ENCODE data around the gene RAF1.
A peak's percentile ranks its signal among the peaks of the same experiment; 100 is the strongest.
"Not testable (repeated sequence)": the region's sequence is repeated elsewhere in the genome, so short reads cannot be mapped to it uniquely, and the experiment has no call there.

RAF1 gene

GRCh38 chr3:12679468-12679867 lies 15.6 kb upstream of the RAF1 start:
- no peak overlapping the region for H3K27ac ChIP-seq (ENCODE audit: insufficient read depth, low read depth, low read length, poor library complexity, severe bottlenecking)
- no peak overlapping the region for H3K4me3 ChIP-seq (ENCODE audit: insufficient read depth, low read depth, low read length)
- WGBS, 2 experiments: 88 to 96% methylated on average over 6 of the region's 6 CpGs
- no peaks in the 10 kb centered on the region for H3K9me3 ChIP-seq (ENCODE audit: control insufficient read depth, low read length)
- no peaks in the 10 kb centered on the region for H3K36me3 ChIP-seq (ENCODE audit: control insufficient read depth, insufficient read depth, low read length)
- H3K27me3 ChIP-seq (ENCODE audit: control insufficient read depth, insufficient read depth, low read length, poor library complexity, severe bottlenecking): no peaks in the 10 kb centered on the region
- H3K4me1 ChIP-seq (ENCODE audit: control insufficient read depth, insufficient read depth, low read length): no peaks in the 10 kb centered on the region

- H3K4me3 ChIP-seq (ENCODE audit: insufficient read depth, low read depth, low read length): no peak overlapping the region
- 88% methylated on average over 6 of the region's 6 CpGs for WGBS, 2 experiments
- H3K27ac ChIP-seq (ENCODE audit: insufficient read depth, low read depth, low read length, poor library complexity, severe bottlenecking): no peak overlapping the region
- H3K9me3 ChIP-seq (ENCODE audit: control insufficient read depth, low read length): no peaks in the 10 kb centered on the region
- no peaks in the 10 kb centered on the region for H3K36me3 ChIP-seq (ENCODE audit: control insufficient read depth, insufficient read depth, low read length)
- H3K27me3 ChIP-seq (ENCODE audit: control insufficient read depth, insufficient read depth, low read length, poor library complexity, severe bottlenecking): no peaks in the 10 kb centered on the region
- no peaks in the 10 kb centered on the region for H3K4me1 ChIP-seq (ENCODE audit: control insufficient read depth, insufficient read depth, low read length)
Measured at GRCh38 chr3:12677616-12678015, 13.7 kb upstream of the RAF1 start.

- Histone ChIP-seq H3K27ac (ENCODE audit: insufficient read depth, low read depth, low read length, poor library complexity, severe bottlenecking) (no peak overlapping the region), H3K27me3 (ENCODE audit: control insufficient read depth, insufficient read depth, low read length, poor library complexity, severe bottlenecking) (no peaks in the 10 kb centered on the region), H3K9me3 (ENCODE audit: control insufficient read depth, low read length) (no peaks in the 10 kb centered on the region), H3K4me3 (ENCODE audit: insufficient read depth, low read depth, low read length) (no peak overlapping the region), H3K36me3 (ENCODE audit: control insufficient read depth, insufficient read depth, low read length) (no peaks in the 10 kb centered on the region), H3K4me1 (ENCODE audit: control insufficient read depth, insufficient read depth, low read length) (no peaks in the 10 kb centered on the region)
- WGBS, 2 experiments: 91 to 92% methylated on average over 9 of the region's 9 CpGs
Measured at GRCh38 chr3:12675115-12675810, 11.3 kb upstream of the RAF1 start.

DNA sequence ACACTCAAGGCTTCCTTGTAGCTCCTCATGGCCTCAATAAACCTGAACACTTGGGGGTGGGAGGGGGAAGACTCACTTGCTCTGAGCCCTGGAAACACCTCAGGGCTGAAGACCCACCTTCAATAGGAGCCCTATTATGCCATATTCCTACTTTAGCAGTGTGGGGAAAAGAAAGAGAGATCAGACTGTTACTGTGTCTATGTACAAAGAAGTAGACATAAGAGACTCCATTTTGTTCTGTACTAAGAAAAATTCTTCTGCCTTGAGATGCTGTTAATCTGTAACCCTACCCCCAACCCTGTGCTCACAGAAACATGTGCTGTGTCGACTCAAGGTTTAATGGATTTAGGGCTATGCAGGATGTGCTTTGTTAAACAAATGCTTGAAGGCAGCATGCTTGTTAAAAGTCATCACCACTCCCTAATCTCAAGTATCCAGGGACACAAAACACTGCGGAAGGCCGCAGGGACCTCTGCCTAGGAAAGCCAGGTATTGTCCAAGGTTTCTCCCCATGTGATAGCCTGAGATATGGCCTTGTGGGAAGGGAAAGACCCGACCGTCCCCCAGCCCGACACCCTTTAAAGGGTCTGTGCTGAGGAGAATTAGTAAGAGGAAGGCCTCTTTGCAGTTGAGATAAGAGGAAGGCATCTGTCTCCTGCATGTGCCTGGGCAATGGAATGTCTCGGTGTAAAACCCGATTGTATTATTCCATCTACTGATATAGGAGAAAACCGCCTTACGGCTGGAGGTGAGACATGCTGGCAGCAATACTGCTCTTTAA lies 10.2 kb upstream of the RAF1 start:
- WGBS, 2 experiments: 66 to 71% methylated on average over 9 of the region's 10 CpGs
- not testable (repeated sequence) for H3K4me1 ChIP-seq (ENCODE audit: control insufficient read depth, insufficient read depth, low read length); H3K36me3 ChIP-seq (ENCODE audit: control insufficient read depth, insufficient read depth, low read length); H3K4me3 ChIP-seq (ENCODE audit: insufficient read depth, low read depth, low read length); H3K27me3 ChIP-seq (ENCODE audit: control insufficient read depth, insufficient read depth, low read length, poor library complexity, severe bottlenecking); H3K27ac ChIP-seq (ENCODE audit: insufficient read depth, low read depth, low read length, poor library complexity, severe bottlenecking); H3K9me3 ChIP-seq (ENCODE audit: control insufficient read depth, low read length)

DNA sequence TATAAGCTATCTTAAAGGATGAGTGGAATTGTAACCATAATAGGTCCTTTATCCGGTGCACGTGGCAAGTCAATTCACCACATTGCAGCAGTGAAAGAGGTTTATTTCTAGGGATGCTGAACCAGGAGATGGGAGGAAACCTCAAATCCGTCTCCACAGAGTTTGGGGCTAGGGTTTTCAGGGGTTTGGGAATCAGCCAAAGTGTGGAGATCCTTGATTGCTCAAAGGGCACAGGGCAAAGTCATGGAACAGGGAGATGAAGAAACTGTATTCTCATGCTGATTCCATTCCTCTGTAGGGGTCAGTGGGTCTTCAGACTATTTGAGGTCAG lies 7.2 kb upstream of the RAF1 start:
- no peaks in the 10 kb centered on the region for H3K4me1 ChIP-seq (ENCODE audit: control insufficient read depth, insufficient read depth, low read length)
- H3K27me3 ChIP-seq (ENCODE audit: control insufficient read depth, insufficient read depth, low read length, poor library complexity, severe bottlenecking): no peaks in the 10 kb centered on the region
- H3K27ac ChIP-seq (ENCODE audit: insufficient read depth, low read depth, low read length, poor library complexity, severe bottlenecking): no peak overlapping the region
- no peaks in the 10 kb centered on the region for H3K36me3 ChIP-seq (ENCODE audit: control insufficient read depth, insufficient read depth, low read length)
- no peak overlapping the region for H3K4me3 ChIP-seq (ENCODE audit: insufficient read depth, low read depth, low read length)
- H3K9me3 ChIP-seq (ENCODE audit: control insufficient read depth, low read length): no peaks in the 10 kb centered on the region
- WGBS, 2 experiments: 86 to 89% methylated on average over 3 of the region's 3 CpGs

DNA sequence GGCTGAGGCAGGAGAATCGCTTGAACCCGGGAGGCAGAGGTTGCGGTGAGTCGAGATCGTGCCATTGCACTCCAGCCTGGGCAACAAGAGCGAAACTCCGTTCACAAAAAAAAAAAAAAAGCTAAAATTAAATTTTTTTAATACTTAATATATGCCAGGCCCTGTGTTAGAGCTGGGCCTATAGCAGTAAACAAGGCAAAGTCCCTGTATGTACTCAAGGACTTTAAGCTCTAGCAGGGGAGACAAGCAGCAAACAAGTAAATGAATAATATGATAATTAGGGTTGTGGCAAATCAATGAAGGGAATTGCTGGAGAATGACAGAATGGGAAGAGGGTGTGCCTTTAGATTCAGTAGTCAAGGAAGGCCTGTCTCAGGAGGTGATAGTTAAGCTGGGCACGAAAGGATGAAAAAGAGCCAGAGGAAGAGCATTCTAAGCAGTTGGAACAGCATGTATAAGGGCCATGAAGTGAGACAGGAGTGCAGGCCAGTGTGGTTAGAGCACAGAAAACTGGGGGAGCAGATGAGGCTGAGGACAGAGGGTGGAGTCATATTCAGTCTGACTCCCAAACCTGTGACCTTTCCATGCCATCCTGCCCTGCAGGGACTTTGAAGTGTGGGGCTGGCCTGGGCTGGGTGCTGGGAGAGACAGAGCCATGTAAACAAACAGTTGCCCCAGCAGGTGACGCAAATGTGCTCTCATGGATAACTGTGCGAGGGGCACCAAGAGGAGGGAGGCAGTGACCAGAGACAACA lies 6.6 kb upstream of the RAF1 start:
- H3K27me3 ChIP-seq (ENCODE audit: control insufficient read depth, insufficient read depth, low read length, poor library complexity, severe bottlenecking): no peaks in the 10 kb centered on the region
- H3K36me3 ChIP-seq (ENCODE audit: control insufficient read depth, insufficient read depth, low read length): no peaks in the 10 kb centered on the region
- H3K4me1 ChIP-seq (ENCODE audit: control insufficient read depth, insufficient read depth, low read length): no peaks in the 10 kb centered on the region
- 84 to 87% methylated on average over 7 of the region's 10 CpGs for WGBS, 2 experiments
- H3K9me3 ChIP-seq (ENCODE audit: control insufficient read depth, low read length): no peaks in the 10 kb centered on the region
- H3K4me3 ChIP-seq (ENCODE audit: insufficient read depth, low read depth, low read length): no peak overlapping the region
- no peak overlapping the region for H3K27ac ChIP-seq (ENCODE audit: insufficient read depth, low read depth, low read length, poor library complexity, severe bottlenecking)

GRCh38 chr3:12663401-12663935 lies 449 bp downstream of the RAF1 start:
- Histone ChIP-seq H3K27ac (ENCODE audit: insufficient read depth, low read depth, low read length, poor library complexity, severe bottlenecking) (peak overlapping the region; percentile 95), H3K4me1 (ENCODE audit: control insufficient read depth, insufficient read depth, low read length) (no peaks in the 10 kb centered on the region), H3K36me3 (ENCODE audit: control insufficient read depth, insufficient read depth, low read length) (no peaks in the 10 kb centered on the region), H3K9me3 (ENCODE audit: control insufficient read depth, low read length) (no peaks in the 10 kb centered on the region), H3K4me3 (ENCODE audit: insufficient read depth, low read depth, low read length) (peak overlapping the region; percentile 92), H3K27me3 (ENCODE audit: control insufficient read depth, insufficient read depth, low read length, poor library complexity, severe bottlenecking) (no peaks in the 10 kb centered on the region)
- 0% methylated on average over 45 of the region's 45 CpGs for WGBS, 2 experiments

DNA sequence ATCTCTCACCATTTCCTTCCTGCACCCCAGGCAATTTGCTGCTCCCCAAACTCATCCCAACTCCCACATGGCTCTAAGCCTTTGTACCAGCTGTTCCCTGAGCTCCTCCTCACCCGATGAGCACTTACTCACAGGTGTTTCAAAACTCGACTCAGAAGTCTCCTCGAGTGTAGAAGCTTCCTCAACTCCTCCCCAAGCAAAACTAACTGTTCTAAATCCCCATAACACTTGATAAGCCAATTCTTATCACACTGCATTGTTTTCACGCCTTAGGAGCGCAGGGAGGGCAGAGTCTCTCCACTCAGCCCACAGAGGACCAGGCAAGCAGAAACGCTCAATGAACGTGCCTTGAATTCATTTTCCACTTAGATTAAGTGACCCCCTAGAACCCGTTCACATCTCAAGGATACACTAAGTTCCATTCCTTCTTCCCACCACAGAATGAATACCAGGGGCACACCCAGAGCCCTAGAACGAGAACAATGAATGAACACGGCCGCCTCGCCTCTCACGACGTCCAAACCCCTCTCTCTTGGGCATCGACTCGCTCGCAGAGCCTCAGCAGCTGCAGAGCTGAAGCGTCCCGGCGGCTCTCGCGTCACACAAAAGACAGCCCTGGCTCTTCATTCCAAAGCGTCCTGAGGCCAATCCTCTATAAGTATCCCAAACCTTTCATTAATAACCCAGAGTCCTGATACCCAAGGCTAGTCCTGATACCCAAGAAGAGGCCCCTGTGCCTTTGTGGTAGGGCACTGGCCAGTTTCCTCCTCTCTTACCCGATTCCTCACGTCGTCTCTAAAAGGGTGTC lies 1.1 kb downstream of the RAF1 start:
- Histone ChIP-seq H3K27ac (ENCODE audit: insufficient read depth, low read depth, low read length, poor library complexity, severe bottlenecking) (peak overlapping the region; percentile 95), H3K36me3 (ENCODE audit: control insufficient read depth, insufficient read depth, low read length) (no peaks in the 10 kb centered on the region), H3K4me1 (ENCODE audit: control insufficient read depth, insufficient read depth, low read length) (no peaks in the 10 kb centered on the region), H3K27me3 (ENCODE audit: control insufficient read depth, insufficient read depth, low read length, poor library complexity, severe bottlenecking) (no peaks in the 10 kb centered on the region), H3K9me3 (ENCODE audit: control insufficient read depth, low read length) (no peaks in the 10 kb centered on the region), H3K4me3 (ENCODE audit: insufficient read depth, low read depth, low read length) (peak overlapping the region; percentile 92)
- WGBS, 2 experiments: 0 to 1% methylated on average over 26 of the region's 26 CpGs

DNA sequence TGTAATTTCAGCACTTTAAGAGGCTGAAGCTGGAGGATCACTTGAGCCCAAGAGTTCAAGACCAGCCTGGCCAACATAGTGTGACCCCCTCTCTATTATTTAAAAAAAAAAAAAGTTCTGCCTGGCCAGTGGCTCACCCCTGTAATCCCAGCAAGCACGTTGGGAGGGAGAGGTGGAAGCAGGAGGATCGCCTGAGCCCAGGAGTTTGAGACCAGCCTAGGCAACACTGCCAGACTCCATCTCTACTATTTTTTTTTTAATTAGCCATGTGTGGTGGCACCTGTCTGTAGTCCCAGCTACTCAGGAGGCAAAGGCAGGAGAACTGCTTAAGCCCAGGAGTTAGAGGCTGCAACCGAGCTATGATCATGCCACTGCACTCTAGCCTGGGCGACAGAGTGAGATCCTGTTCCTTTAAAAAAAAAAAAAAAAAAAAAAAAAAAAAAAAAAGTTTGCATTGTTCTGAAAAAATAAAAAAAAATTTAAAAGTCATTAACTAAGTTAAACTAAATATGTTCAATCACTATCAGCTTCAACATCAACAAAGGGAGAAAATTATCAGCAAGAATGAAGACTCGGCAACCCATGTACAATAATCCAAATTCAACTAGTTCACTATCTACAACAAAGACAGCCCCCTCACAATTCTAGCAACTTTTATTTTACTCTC lies 1.9 kb downstream of the RAF1 start:
- Histone ChIP-seq H3K9me3 (ENCODE audit: control insufficient read depth, low read length) (no peaks in the 10 kb centered on the region), H3K36me3 (ENCODE audit: control insufficient read depth, insufficient read depth, low read length) (no peaks in the 10 kb centered on the region), H3K4me3 (ENCODE audit: insufficient read depth, low read depth, low read length) (peak overlapping the region; percentile 92), H3K27me3 (ENCODE audit: control insufficient read depth, insufficient read depth, low read length, poor library complexity, severe bottlenecking) (no peaks in the 10 kb centered on the region), H3K27ac (ENCODE audit: insufficient read depth, low read depth, low read length, poor library complexity, severe bottlenecking) (no peak overlapping the region), H3K4me1 (ENCODE audit: control insufficient read depth, insufficient read depth, low read length) (no peaks in the 10 kb centered on the region)
- 41 to 47% methylated on average over 4 to 5 of the region's 5 CpGs for WGBS, 2 experiments

Measured in ectodermal cell (in vitro differentiated cells).